H1 (cell line): Measurements from ENCODE around the gene INPP5A. TPM values are rescaled to one million over a fixed set of nuclear protein-coding genes. Genes with fewer than 3 reads are reported as not detected.
A peak's percentile ranks its signal among the peaks of the same experiment; 100 is the strongest.

ENCODE experiments used
- CTCF ChIA-PET: fragments of 300-600 bp; sonication (Branson Sonifier 250); formaldehyde crosslinking; loops from one replicate; lab custom pipeline; 2021; ENCODE audit not compliant: partially characterized antibody; lab: Charles Lee
- POLR2A ChIA-PET: fragments of 300-600 bp; sonication (Branson Sonifier 250); formaldehyde crosslinking; loops from one replicate; lab custom pipeline; 2021; ENCODE audit warnings: inconsistent platforms; ENCODE audit not compliant: partially characterized antibody; lab: Charles Lee
- DNase-seq, 2 experiments: peaks; one replicate each; pipeline versions ENCODE4 v3.0.0 to v3.0.0-alpha.2; 2010 to 2022; ENCODE audit warnings: low spot score in 2 of 2, low read depth in 1 of 2, mixed read lengths in 1 of 2
- FAIRE-seq: peaks from 2 replicates; lab custom pipeline; 2011; peaks lifted over from hg19 to GRCh38; lab: Jason Lieb, UNC
- H2AFZ ChIP-seq: 2 replicates; pipeline ENCODE4 v1.8.1; 2012; ENCODE audit warnings: low read length, inconsistent platforms
- H2AK5ac ChIP-seq: 2 replicates; pipeline ENCODE4 v1.6.1; 2013; ENCODE audit warnings: low read depth, low read length
- H2BK120ac ChIP-seq: replicated peaks from 2 replicates; pipeline ENCODE3; 2013; ENCODE audit warnings: low read depth, low read length, inconsistent platforms
- H2BK12ac ChIP-seq: 2 replicates; pipeline ENCODE4 v1.6.1; 2013; ENCODE audit warnings: low read depth, low read length
- H2BK15ac ChIP-seq: 2 replicates; pipeline ENCODE4 v1.6.1; 2013; ENCODE audit warnings: low read length
- H2BK20ac ChIP-seq: 2 replicates; pipeline ENCODE4 v1.6.1; 2013; ENCODE audit warnings: low read length
- H2BK5ac ChIP-seq: 2 replicates; pipeline ENCODE4 v1.6.1; 2013; ENCODE audit warnings: low read depth, low read length
- H3K14ac ChIP-seq: 2 replicates; pipeline ENCODE4 v1.6.1; 2013; ENCODE audit warnings: inconsistent platforms; ENCODE audit not compliant: insufficient read length
- H3K18ac ChIP-seq: 2 replicates; pipeline ENCODE4 v1.6.1; 2013; ENCODE audit warnings: low read length; ENCODE audit errors: extremely low read depth
- H3K23ac ChIP-seq: 2 replicates; pipeline ENCODE4 v1.6.1; 2013; ENCODE audit warnings: inconsistent platforms; ENCODE audit not compliant: insufficient read length
- H3K23me2 ChIP-seq: 2 replicates; pipeline ENCODE4 v1.6.1; 2013; ENCODE audit warnings: low read depth, low read length
- H3K27ac ChIP-seq: 2 replicates; pipeline ENCODE4 v1.6.1; 2011; ENCODE audit warnings: low read depth, low read length, inconsistent platforms
- H3K27me3 ChIP-seq, 4 experiments: replicated peaks in 1 of 4; 1 replicate in 1 of 4; 2 replicates in 3 of 4; pipeline versions ENCODE4 v1.6.1 to v1.8.1; 2011 to 2013; ENCODE audit warnings: low read length in 3 of 4, mild to moderate bottlenecking in 3 of 4, inconsistent platforms in 2 of 4, mixed read lengths in 2 of 4, moderate library complexity in 1 of 4; ENCODE audit not compliant: control insufficient read depth in 3 of 4, insufficient read depth in 3 of 4; ENCODE audit errors: extremely low read depth in 1 of 4
- H3K36me3 ChIP-seq, 4 experiments: 2 replicates each; pipeline versions ENCODE4 v1.6.1 to v1.8.1; 2011 to 2013; ENCODE audit warnings: mild to moderate bottlenecking in 4 of 4, low read length in 3 of 4, moderate library complexity in 2 of 4, control low read depth in 1 of 4, inconsistent platforms in 1 of 4; ENCODE audit not compliant: insufficient read depth in 4 of 4, control insufficient read depth in 2 of 4
- H3K4ac ChIP-seq: replicated peaks from 2 replicates; pipeline ENCODE3; 2013; ENCODE audit warnings: low read length, low read depth, mixed read lengths, inconsistent platforms; ENCODE audit not compliant: insufficient read length
- H3K4me1 ChIP-seq, 4 experiments: replicated peaks in 1 of 4; 1 replicate in 1 of 4; 2 replicates in 3 of 4; pipeline versions ENCODE4 v1.6.1 to v1.8.1; 2011 to 2013; ENCODE audit warnings: low read length in 3 of 4, inconsistent platforms in 2 of 4, mixed read lengths in 1 of 4; ENCODE audit not compliant: insufficient read depth in 4 of 4, control insufficient read depth in 3 of 4
- H3K4me2 ChIP-seq, 2 experiments: 2 replicates each; pipeline versions ENCODE4 v1.6.1 to v1.8.1; 2011 to 2013; ENCODE audit warnings: low read depth in 2 of 2, low read length in 2 of 2, control low read depth in 1 of 2, inconsistent platforms in 1 of 2, mild to moderate bottlenecking in 1 of 2; ENCODE audit not compliant: insufficient read depth in 1 of 2
- H3K4me3 ChIP-seq, 4 experiments: fragments of 200-600, 300-600 bp in 1 of 4; sonication (generic), shearing (Covaris generic), sonication (Bioruptor Twin) in 1 of 4; 2 replicates each; pipeline versions ENCODE4 v1.5.1 to v1.8.1; 2011 to 2016; ENCODE audit warnings: low read length in 4 of 4, low read depth in 3 of 4, control low read depth in 2 of 4, inconsistent platforms in 2 of 4, mild to moderate bottlenecking in 2 of 4, mixed read lengths in 1 of 4, moderate library complexity in 1 of 4; ENCODE audit not compliant: insufficient read depth in 2 of 4; ENCODE audit errors: extremely low read depth in 1 of 4
- H3K56ac ChIP-seq: replicated peaks from 2 replicates; pipeline ENCODE3; 2013; ENCODE audit warnings: low read depth, mild to moderate bottlenecking, mixed read lengths, low read length, inconsistent platforms; ENCODE audit not compliant: insufficient read length
- H3K79me1 ChIP-seq: 2 replicates; pipeline ENCODE4 v1.6.1; 2013; ENCODE audit warnings: low read depth, low read length, control low read depth
- H3K79me2 ChIP-seq, 2 experiments: 2 replicates each; pipeline versions ENCODE4 v1.6.1 to v1.8.1; 2012 to 2013; ENCODE audit warnings: low read length in 2 of 2, mild to moderate bottlenecking in 2 of 2, inconsistent platforms in 1 of 2; ENCODE audit not compliant: insufficient read depth in 2 of 2, control insufficient read depth in 1 of 2
- H3K9ac ChIP-seq, 4 experiments: replicated peaks in 1 of 4; 1 replicate in 1 of 4; 2 replicates in 3 of 4; pipeline versions ENCODE4 v1.6.1 to v1.8.1; 2011 to 2013; ENCODE audit warnings: low read depth in 3 of 4, low read length in 3 of 4, control low read depth in 2 of 4, mild to moderate bottlenecking in 2 of 4, moderate library complexity in 2 of 4, inconsistent platforms in 1 of 4; ENCODE audit errors: extremely low read depth in 1 of 4
- H3K9me3 ChIP-seq, 2 experiments: 2 replicates each; pipeline versions ENCODE4 v1.6.1 to v1.8.1; 2012 to 2013; ENCODE audit warnings: mild to moderate bottlenecking in 2 of 2, moderate library complexity in 2 of 2, control low read depth in 1 of 2, inconsistent platforms in 1 of 2, low read depth in 1 of 2, low read length in 1 of 2, mixed read lengths in 1 of 2; ENCODE audit not compliant: insufficient read depth in 2 of 2
- H4K20me1 ChIP-seq, 2 experiments: replicated peaks in 1 of 2; 2 replicates each; pipeline versions ENCODE3 to v1.8.1; 2011 to 2013; ENCODE audit warnings: inconsistent platforms in 2 of 2, low read length in 2 of 2, mild to moderate bottlenecking in 1 of 2; ENCODE audit not compliant: insufficient read depth in 2 of 2, control insufficient read depth in 1 of 2
- H4K5ac ChIP-seq: 2 replicates; pipeline ENCODE4 v1.6.1; 2013; ENCODE audit warnings: low read length, low read depth, mixed read lengths, inconsistent platforms; ENCODE audit not compliant: insufficient read length
- H4K8ac ChIP-seq: 2 replicates; pipeline ENCODE4 v1.8.0; 2013; ENCODE audit warnings: mild to moderate bottlenecking, moderate library complexity, low read length, inconsistent platforms; ENCODE audit not compliant: insufficient read depth; ENCODE audit errors: extremely low read depth
- H4K91ac ChIP-seq: replicated peaks from 2 replicates; pipeline ENCODE3; 2013; ENCODE audit warnings: low read length, mixed read lengths, inconsistent platforms; ENCODE audit not compliant: insufficient read length
- GTF2F1 ChIP-seq: IDR thresholded peaks from 2 replicates; pipeline ENCODE4 v1.6.1; 2012; ENCODE audit warnings: low read depth, low read length, improper control_type of control experiment, borderline replicate concordance
- POLR2A ChIP-seq, 2 experiments: IDR thresholded peaks; 1 replicate in 1 of 2; 2 replicates in 1 of 2; pipeline ENCODE4 v1.6.1; 2011; ENCODE audit warnings: low read depth in 2 of 2, low read length in 2 of 2, mild to moderate bottlenecking in 2 of 2; ENCODE audit errors: control extremely low read depth in 1 of 2
- SIRT6 ChIP-seq: IDR thresholded peaks from one replicate; pipeline ENCODE4 v1.7.1; 2012; ENCODE audit warnings: low read length, inconsistent platforms
- TAF1 ChIP-seq: IDR thresholded peaks from 2 replicates; pipeline ENCODE4 v1.6.1; 2011; ENCODE audit warnings: mild to moderate bottlenecking, low read depth, low read length
- WGBS, 2 experiments: shearing (Covaris generic) in 1 of 2; methylation state at CpG; one replicate each; pipeline versions ENCODE4 v1.1.6 to v1.1.7; 2013 to 2015; ENCODE audit warnings: low lambda C conversion rate in 2 of 2, mixed read lengths in 2 of 2, inconsistent platforms in 1 of 2, low coverage in 1 of 2, missing lambda C conversion rate in 1 of 2; ENCODE audit not compliant: insufficient replicate concordance in 2 of 2, insufficient coverage in 1 of 2, insufficient read length in 1 of 2; ENCODE audit errors: extremely low coverage in 1 of 2, missing lambda C conversion rate in 1 of 2; 5-methylcytosine and 5-hydroxymethylcytosine counted together
- polyA plus RNA-seq, 7 experiments: library from polyadenylated mRNA; depleted of rRNA in 3 of 7; stranded (reverse) in 5 of 7; unstranded in 2 of 7; fragments of >200 nt in 5 of 7; fragments of 200-250 nt in 2 of 7; gene quantifications; 1 replicate in 5 of 7; 2 replicates in 1 of 7; 4 replicates in 1 of 7; pipeline versions ENCODE4 v1.2.1 to v1.2.3, GENCODE V29; 2011 to 2013; ENCODE audit warnings: missing spikeins in 2 of 7, mixed read lengths in 2 of 7
- total RNA-seq: library from RNA; stranded (reverse); fragmentation: NEBNext Ultra II Directional; extraction: Animal tissue kit (Norgen Biotek cat#: 25700); gene quantifications from 2 replicates; pipeline ENCODE4 v1.2.1, GENCODE V29; 2021

INPP5A gene
- total and polyA plus RNA-seq, 2 of the 8 experiments (the other 6 are each of a cell fraction or from before 2014, with no cell fraction given): 19.7 to 27.5 TPM

DNA sequence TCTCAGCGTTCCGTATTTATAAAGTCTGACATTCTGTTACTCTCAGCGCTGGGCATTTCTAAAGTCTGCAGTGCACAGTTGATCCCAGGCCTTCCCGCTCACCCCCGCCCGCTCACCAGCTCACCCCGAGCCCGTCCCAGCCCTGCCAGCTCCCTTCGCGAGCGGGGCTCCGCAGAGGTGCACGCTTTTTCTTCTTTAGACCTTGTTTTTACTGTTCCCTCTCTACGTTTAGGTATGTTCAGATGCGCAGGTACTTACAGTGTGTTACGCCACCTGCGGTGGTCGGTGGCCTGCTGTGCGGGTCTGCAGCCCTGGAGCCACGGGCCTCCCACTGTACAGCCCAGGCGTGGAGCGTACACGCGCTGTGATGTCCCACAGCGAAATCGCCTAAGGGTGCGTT is 219.6 kb downstream of the INPP5A start:
- no peak overlapping the region for H3K4ac ChIP-seq
- no peak overlapping the region for H3K14ac ChIP-seq
- no peak overlapping the region for H4K5ac ChIP-seq
- H3K4me3 ChIP-seq: no peak overlapping the region
- H3K9me3 ChIP-seq: peaks cover 6 to 20% of the 10 kb centered on the region in 2 experiments; a peak in 2 of 4 replicates
- peaks cover 0 to 5% (median 0%) of the 10 kb centered on the region in 4 experiments; a peak in 2 of 8 replicates for H3K36me3 ChIP-seq
- H2BK120ac ChIP-seq: no peak overlapping the region
- CTCF ChIA-PET: no interaction called here
- no peak overlapping the region for H2BK15ac ChIP-seq
- H4K20me1 ChIP-seq: peaks cover 0 to 4% of the 10 kb centered on the region in 2 experiments
- DNase-seq (no peak), FAIRE-seq (no peak)
- H3K23ac ChIP-seq: no peak overlapping the region
- H3K56ac ChIP-seq: no peak overlapping the region
- no peak overlapping the region for H2BK20ac ChIP-seq
- H2BK5ac ChIP-seq: no peak overlapping the region
- no peak overlapping the region for H3K4me2 ChIP-seq
- TF ChIP-seq TAF1 (no peak), SIRT6 (no peak), POLR2A (IDR thresholded peaks at IDR 0.05; ENCODE audit: control extremely low read depth in 1 of 2, low read depth in 2 of 2, low read length in 2 of 2) (no peak), GTF2F1 (no peak)
- H3K4me1 ChIP-seq: no peaks in the 10 kb centered on the region
- no peaks in the 10 kb centered on the region for H3K79me2 ChIP-seq
- no peaks in the 10 kb centered on the region for H3K27me3 ChIP-seq
- no peak overlapping the region for H3K27ac ChIP-seq
- H3K9ac ChIP-seq: no peak overlapping the region
- H3K23me2 ChIP-seq: no peaks in the 10 kb centered on the region
- 94% methylated on average over 27 of the region's 27 CpGs; no CpG with 5 or more reads in 1 of the 2 experiments for WGBS, 2 experiments
- no peak overlapping the region for H2AK5ac ChIP-seq
- POLR2A ChIA-PET: no interaction called here
- H2BK12ac ChIP-seq: 0 out of 2 replicates have a peak overlapping the region, but pooled peaks have one; percentile 27
- peaks cover 2% of the 10 kb centered on the region; the same call in 1 of the 2 replicates for H3K79me1 ChIP-seq
- H2AFZ ChIP-seq: no peak overlapping the region
- no peak overlapping the region; the same call in 1 of the 2 replicates for H4K8ac ChIP-seq
- H4K91ac ChIP-seq: no peak overlapping the region
- no peak overlapping the region for H3K18ac ChIP-seq
